CD4-positive, alpha-beta T cell treated with Interferon gamma for 1 hour (primary cell): ENCODE data around the gene THSD1.
"Not testable (repeated sequence)": the region's sequence is repeated elsewhere in the genome, so short reads cannot be mapped to it uniquely, and the experiment has no call there.

Experiments used
- DNase-seq: peaks from one replicate; pipeline ENCODE4 v3.0.0-alpha.2; 2020

THSD1 gene

GRCh38 chr13:52405767-52406494 is at the start of gene THSD1:
THSD1 (minus strand) TSS chr13:52406172; CDS start chr13:52402600, 3,572 bp downstream.
- peak; percentile 2 for DNase-seq

GRCh38 chr13:52455677-52456041 is 49.7 kb upstream of the THSD1 start:
- DNase-seq = peak; percentile 69

- DNase-seq = peak; percentile 92
Measured at GRCh38 chr13:52454820-52455676, 49.1 kb upstream of the THSD1 start, which contains the start of gene CKAP2. CKAP2 (plus strand) TSS chr13:52455478; CDS start chr13:52455557, 79 bp downstream.

- peak; percentile 30 for DNase-seq
Measured at GRCh38 chr13:52454459-52454819, 48.5 kb upstream of the THSD1 start.

GRCh38 chr13:52452470-52452869 is 46.5 kb upstream of the THSD1 start:
- DNase-seq = no peak

GRCh38 chr13:52451135-52451804 is 45.3 kb upstream of the THSD1 start:
- no peak for DNase-seq

- no peak for DNase-seq
Measured at GRCh38 chr13:52450793-52451116, 44.8 kb upstream of the THSD1 start.

- peak; percentile 93 for DNase-seq
Measured at GRCh38 chr13:52450012-52450792, 44.2 kb upstream of the THSD1 start, which contains the start of gene VPS36. VPS36 (minus strand) TSS chr13:52450634; CDS start chr13:52450594, 40 bp downstream.

GRCh38 chr13:52449331-52450011 is 43.5 kb upstream of the THSD1 start:
- no peak for DNase-seq

- no peak for DNase-seq
Measured at GRCh38 chr13:52447815-52448552, 42.0 kb upstream of the THSD1 start.

GRCh38 chr13:52447354-52447753 is 41.4 kb upstream of the THSD1 start:
- DNase-seq = no peak

- DNase-seq = no peak
Measured at GRCh38 chr13:52446265-52446664, 40.3 kb upstream of the THSD1 start.

- DNase-seq = no peak
Measured at GRCh38 chr13:52432456-52432855, 26.5 kb upstream of the THSD1 start.

GRCh38 chr13:52428295-52428694 is 22.3 kb upstream of the THSD1 start:
- no peak for DNase-seq

- no peak for DNase-seq
Measured at GRCh38 chr13:52421216-52421615, 15.2 kb upstream of the THSD1 start.

GRCh38 chr13:52419080-52419479 is 13.1 kb upstream of the THSD1 start:
- no peak for DNase-seq

- no peak for DNase-seq
Measured at GRCh38 chr13:52414963-52415362, 9.0 kb upstream of the THSD1 start.

GRCh38 chr13:52414051-52414450 is 8.1 kb upstream of the THSD1 start:
- no peak for DNase-seq

- DNase-seq = no peak
Measured at GRCh38 chr13:52412128-52412527, 6.2 kb upstream of the THSD1 start.

- no peak for DNase-seq
Measured at GRCh38 chr13:52411629-52412028, 5.7 kb upstream of the THSD1 start.

- DNase-seq = not testable (repeated sequence)
Measured at GRCh38 chr13:52408071-52408658, 2.2 kb upstream of the THSD1 start.
